HCT116 (cell line): ENCODE data around the gene ATP2A3. TPM values are rescaled to one million over a fixed set of nuclear protein-coding genes. Genes with fewer than 3 reads are reported as not detected.

Source experiments
- ATAC-seq: fragments of 200-7000 bp; cut with Tn5 transposase; 2 replicates; pipeline ENCODE4 v1.9.1; 2020; ENCODE audit warnings: mild to moderate bottlenecking, moderate library complexity
- BruUV-seq: library from RNA; stranded (reverse); fragments of 400-500 nt; replicated peaks from 2 replicates; lab custom pipeline; 2021; lab: Mats Ljungman, UMichigan
- CTCF ChIA-PET: fragments of 300-600 bp; sonication (Branson Sonifier 250); formaldehyde crosslinking; loops from one replicate; lab custom pipeline; 2021; ENCODE audit warnings: antibody characterized with exemption; lab: Charles Lee
- POLR2A ChIA-PET: fragments of 300-600, 350-600 bp; sonication (Branson Sonifier 250); formaldehyde crosslinking; loops from one replicate; lab custom pipeline; 2021; ENCODE audit warnings: antibody characterized with exemption; lab: Charles Lee
- RAD21 ChIA-PET, 2 experiments: fragments of 300-600 bp; sonication (Branson Sonifier 250); formaldehyde crosslinking; loops; one replicate each; lab custom pipeline; 2023; ENCODE audit warnings: low total read pairs in 2 of 2; ENCODE audit not compliant: uncharacterized antibody in 2 of 2, unreplicated experiment in 2 of 2, low non-redundant PET in 1 of 2; lab: Charles Lee
- DNase-seq: peaks from one replicate; pipeline ENCODE4 v3.0.0-alpha.2; 2010; ENCODE audit warnings: low read depth, low spot score
- H2AFZ ChIP-seq: fragments of 200-600 bp; shearing (Covaris generic), sonication (generic); 2 replicates; pipeline ENCODE4 v1.6.1; 2017; ENCODE audit warnings: low read depth, mixed run types, mixed read lengths, antibody characterized with exemption, low read length; ENCODE audit not compliant: poor library complexity, severe bottlenecking
- H3K27ac ChIP-seq: 2 replicates; pipeline ENCODE4 v1.5.1; 2012; ENCODE audit warnings: low read depth, low read length
- H3K27me3 ChIP-seq: fragments of 200-600 bp; sonication (generic); 2 replicates; pipeline ENCODE4 v1.6.1; 2016; ENCODE audit warnings: mixed run types, low read length, mixed read lengths; ENCODE audit not compliant: insufficient read depth
- H3K36me3 ChIP-seq, 2 experiments: fragments of 200-500 bp in 1 of 2; fragments of 200-600 bp in 1 of 2; sonication (Bioruptor generic) in 1 of 2; sonication (generic) in 1 of 2; 2 replicates each; pipeline versions ENCODE4 v1.5.1 to v1.6.1; 2014 to 2016; ENCODE audit warnings: low read length in 2 of 2, inconsistent platforms in 1 of 2, mixed read lengths in 1 of 2, mixed run types in 1 of 2; ENCODE audit not compliant: insufficient read depth in 2 of 2, control insufficient read depth in 1 of 2
- H3K4me1 ChIP-seq, 2 experiments: fragments of 200-600 bp in 1 of 2; sonication (generic) in 1 of 2; 2 replicates each; pipeline versions ENCODE4 v1.5.1 to v1.6.1; 2012 to 2017; ENCODE audit warnings: low read length in 2 of 2, inconsistent platforms in 1 of 2, mild to moderate bottlenecking in 1 of 2, mixed read lengths in 1 of 2, mixed run types in 1 of 2, moderate library complexity in 1 of 2; ENCODE audit not compliant: insufficient read depth in 2 of 2, control insufficient read depth in 1 of 2
- H3K4me2 ChIP-seq: fragments of 200-600 bp; sonication (generic); 2 replicates; pipeline ENCODE4 v1.6.1; 2017; ENCODE audit warnings: mixed run types, low read length, mixed read lengths
- H3K4me3 ChIP-seq, 2 experiments: fragments of 200-600 bp in 1 of 2; sonication (generic) in 1 of 2; replicated peaks in 1 of 2; 2 replicates each; pipeline ENCODE4 v1.5.1; 2011 to 2016; ENCODE audit warnings: low read length in 2 of 2, control low read depth in 1 of 2, low read depth in 1 of 2, mild to moderate bottlenecking in 1 of 2, mixed read lengths in 1 of 2, mixed run types in 1 of 2
- H3K79me2 ChIP-seq: fragments of 200-600 bp; sonication (generic); 2 replicates; pipeline ENCODE4 v1.6.1; 2017; ENCODE audit warnings: mild to moderate bottlenecking, mixed run types, low read length, moderate library complexity, mixed read lengths; ENCODE audit not compliant: insufficient read depth
- H3K9ac ChIP-seq: fragments of 200-600 bp; sonication (generic); 2 replicates; pipeline ENCODE4 v1.6.1; 2016; ENCODE audit warnings: low read length, mixed read lengths
- H3K9me2 ChIP-seq: fragments of 200-600 bp; sonication (generic), shearing (Covaris generic); 2 replicates; pipeline ENCODE4 v1.6.1; 2017; ENCODE audit warnings: mixed run types, mild to moderate bottlenecking, moderate library complexity; ENCODE audit not compliant: insufficient read depth
- H3K9me3 ChIP-seq, 2 experiments: fragments of 200-500 bp in 1 of 2; fragments of 200-600 bp in 1 of 2; sonication (Bioruptor generic) in 1 of 2; sonication (generic) in 1 of 2; 2 replicates each; pipeline ENCODE4 v1.6.1; 2014 to 2017; ENCODE audit warnings: low read length in 2 of 2, mixed read lengths in 2 of 2, inconsistent platforms in 1 of 2, low read depth in 1 of 2, mild to moderate bottlenecking in 1 of 2, mixed run types in 1 of 2, moderate library complexity in 1 of 2; ENCODE audit not compliant: control insufficient read depth in 1 of 2, insufficient read depth in 1 of 2
- H4K20me1 ChIP-seq: fragments of 200-600 bp; sonication (generic), shearing (Covaris generic); 2 replicates; pipeline ENCODE4 v1.6.1; 2017; ENCODE audit warnings: mixed run types, mild to moderate bottlenecking, moderate library complexity; ENCODE audit not compliant: insufficient read depth
- ATF3 ChIP-seq: IDR thresholded peaks from 2 replicates; pipeline ENCODE4 v1.6.1; 2012
- JUND ChIP-seq: IDR thresholded peaks from 2 replicates; pipeline ENCODE4 v1.6.1; 2012
- REST ChIP-seq: IDR thresholded peaks from 2 replicates; pipeline ENCODE4 v1.6.1; 2012; ENCODE audit warnings: low read depth
- SIN3A ChIP-seq: IDR thresholded peaks from 2 replicates; pipeline ENCODE4 v1.6.1; 2012; ENCODE audit warnings: low read depth
- SP1 ChIP-seq: IDR thresholded peaks from 2 replicates; pipeline ENCODE4 v1.6.1; 2012; ENCODE audit warnings: low read depth
- YY1 ChIP-seq: IDR thresholded peaks from 2 replicates; pipeline ENCODE4 v1.6.1; 2011; ENCODE audit warnings: low read length, low read depth, moderate library complexity, mild to moderate bottlenecking; ENCODE audit not compliant: insufficient replicate concordance; ENCODE audit errors: extremely low read depth
- ZFX ChIP-seq: fragments of 450-650 bp; IDR thresholded peaks from 2 replicates; pipeline ENCODE4 v1.6.1; 2017
- intact Hi-C: fragments of 100-400 bp; cut with micrococcal nuclease; formaldehyde crosslinking; loops from 2 replicates; pipeline ENCODE4 v1.10.0; 2022
- total RNA-seq: library from RNA; stranded (reverse); gene quantifications from one replicate; pipeline ENCODE4 v1.2.1, GENCODE V29; 2021; ENCODE audit not compliant: unreplicated experiment
- TF ChIP-seq, protein P1 (sequence below), 3 experiments: fragments of 200-600 bp in 1 of 3; sonication (generic) in 1 of 3; IDR thresholded peaks in 2 of 3; conservative IDR thresholded peaks in 1 of 3; 2 replicates each; pipeline ENCODE4 v1.5.1; 2012 to 2017; ENCODE audit warnings: low read depth in 2 of 3, low read length in 2 of 3, antibody characterized with exemption in 1 of 3, borderline replicate concordance in 1 of 3, control low read depth in 1 of 3, mild to moderate bottlenecking in 1 of 3, mixed read lengths in 1 of 3, mixed run types in 1 of 3, moderate library complexity in 1 of 3; ENCODE audit not compliant: insufficient read depth in 1 of 3
- TF ChIP-seq, protein P2 (sequence below): IDR thresholded peaks from 2 replicates; pipeline ENCODE4 v1.6.1; 2012
- TF ChIP-seq, protein P3 (sequence below): IDR thresholded peaks from 2 replicates; pipeline ENCODE4 v1.6.1; 2011; ENCODE audit warnings: mild to moderate bottlenecking, low read length, moderate library complexity; ENCODE audit not compliant: insufficient replicate concordance; ENCODE audit errors: extremely low read depth

Gene ATP2A3
- total RNA-seq, 1 experiment from 2014 or later = 23.1 TPM

- ChIA-PET RAD21 (no interaction called here), POLR2A (no interaction called here), CTCF (interaction anchor here (0.8 kb wide), 1 partner anchor 13 kb away, joined by 4 read pairs; no protein-coding TSS in a partner anchor)
- no peak overlapping the region for H3K4me2 ChIP-seq
- no peak overlapping the region for H3K4me3 ChIP-seq
- no peaks in the 10 kb centered on the region for H3K27me3 ChIP-seq
- no peaks in the 10 kb centered on the region for H3K9me2 ChIP-seq
- ATAC-seq = no peak
- no peak for DNase-seq
- no peaks in the 10 kb centered on the region for H3K79me2 ChIP-seq
- BruUV-seq = no TSS peak
- no peak overlapping the region for H3K9ac ChIP-seq
- TF ChIP-seq, protein P1, sequence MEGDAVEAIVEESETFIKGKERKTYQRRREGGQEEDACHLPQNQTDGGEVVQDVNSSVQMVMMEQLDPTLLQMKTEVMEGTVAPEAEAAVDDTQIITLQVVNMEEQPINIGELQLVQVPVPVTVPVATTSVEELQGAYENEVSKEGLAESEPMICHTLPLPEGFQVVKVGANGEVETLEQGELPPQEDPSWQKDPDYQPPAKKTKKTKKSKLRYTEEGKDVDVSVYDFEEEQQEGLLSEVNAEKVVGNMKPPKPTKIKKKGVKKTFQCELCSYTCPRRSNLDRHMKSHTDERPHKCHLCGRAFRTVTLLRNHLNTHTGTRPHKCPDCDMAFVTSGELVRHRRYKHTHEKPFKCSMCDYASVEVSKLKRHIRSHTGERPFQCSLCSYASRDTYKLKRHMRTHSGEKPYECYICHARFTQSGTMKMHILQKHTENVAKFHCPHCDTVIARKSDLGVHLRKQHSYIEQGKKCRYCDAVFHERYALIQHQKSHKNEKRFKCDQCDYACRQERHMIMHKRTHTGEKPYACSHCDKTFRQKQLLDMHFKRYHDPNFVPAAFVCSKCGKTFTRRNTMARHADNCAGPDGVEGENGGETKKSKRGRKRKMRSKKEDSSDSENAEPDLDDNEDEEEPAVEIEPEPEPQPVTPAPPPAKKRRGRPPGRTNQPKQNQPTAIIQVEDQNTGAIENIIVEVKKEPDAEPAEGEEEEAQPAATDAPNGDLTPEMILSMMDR (IDR thresholded peaks at IDR 0.05 in 2 of 3, conservative IDR thresholded peaks at IDR 0.05 in 1 of 3; ENCODE audit: borderline replicate concordance in 1 of 3, insufficient read depth in 1 of 3, low read depth in 2 of 3, low read length in 2 of 3) = peak in 1 of 3 experiments; percentile 16; a peak in 1 of 6 replicates
- TF ChIP-seq SIN3A = no peak
- no peaks in the 10 kb centered on the region for H3K9me3 ChIP-seq
- H3K36me3 ChIP-seq = peaks cover 1 to 5% of the 10 kb centered on the region in 2 experiments; a peak in 3 of 4 replicates
- no peak overlapping the region for H3K27ac ChIP-seq
- intact Hi-C loops = no loop called here
- H2AFZ ChIP-seq = no peak overlapping the region
- no peaks in the 10 kb centered on the region for H4K20me1 ChIP-seq
- peaks cover 0 to 5% of the 10 kb centered on the region in 2 experiments; a peak in 1 of 4 replicates for H3K4me1 ChIP-seq
These were observed 43.8 kb upstream of the ATP2A3 start for GRCh38 chr17:4008082-4008435.

GRCh38 chr17:4007346-4008081 lies 43.3 kb upstream of the ATP2A3 start:
- intact Hi-C loops = no loop called here
- Histone ChIP-seq H3K4me2 (no peak overlapping the region), H3K9me2 (no peaks in the 10 kb centered on the region), H3K9ac (no peak overlapping the region), H3K4me3 (no peak overlapping the region), H4K20me1 (no peaks in the 10 kb centered on the region), H3K9me3 (no peaks in the 10 kb centered on the region), H2AFZ (no peak overlapping the region), H3K79me2 (no peaks in the 10 kb centered on the region), H3K4me1 (peaks cover 0 to 7% of the 10 kb centered on the region in 2 experiments; a peak in 1 of 4 replicates), H3K36me3 (peaks cover 0 to 2% of the 10 kb centered on the region in 2 experiments; a peak in 1 of 4 replicates), H3K27me3 (no peaks in the 10 kb centered on the region), H3K27ac (no peak overlapping the region)
- no peak for DNase-seq
- no peak for ATAC-seq
- BruUV-seq = no TSS peak
- ChIA-PET RAD21 (no interaction called here), CTCF (no interaction called here), POLR2A (no interaction called here)
- TF ChIP-seq SP1 (no peak), ZFX (no peak), REST (no peak), ATF3 (no peak), JUND (no peak), YY1 (no peak)
- TF ChIP-seq, protein P2, sequence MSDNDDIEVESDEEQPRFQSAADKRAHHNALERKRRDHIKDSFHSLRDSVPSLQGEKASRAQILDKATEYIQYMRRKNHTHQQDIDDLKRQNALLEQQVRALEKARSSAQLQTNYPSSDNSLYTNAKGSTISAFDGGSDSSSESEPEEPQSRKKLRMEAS = no peak
- TF ChIP-seq, protein P3, sequence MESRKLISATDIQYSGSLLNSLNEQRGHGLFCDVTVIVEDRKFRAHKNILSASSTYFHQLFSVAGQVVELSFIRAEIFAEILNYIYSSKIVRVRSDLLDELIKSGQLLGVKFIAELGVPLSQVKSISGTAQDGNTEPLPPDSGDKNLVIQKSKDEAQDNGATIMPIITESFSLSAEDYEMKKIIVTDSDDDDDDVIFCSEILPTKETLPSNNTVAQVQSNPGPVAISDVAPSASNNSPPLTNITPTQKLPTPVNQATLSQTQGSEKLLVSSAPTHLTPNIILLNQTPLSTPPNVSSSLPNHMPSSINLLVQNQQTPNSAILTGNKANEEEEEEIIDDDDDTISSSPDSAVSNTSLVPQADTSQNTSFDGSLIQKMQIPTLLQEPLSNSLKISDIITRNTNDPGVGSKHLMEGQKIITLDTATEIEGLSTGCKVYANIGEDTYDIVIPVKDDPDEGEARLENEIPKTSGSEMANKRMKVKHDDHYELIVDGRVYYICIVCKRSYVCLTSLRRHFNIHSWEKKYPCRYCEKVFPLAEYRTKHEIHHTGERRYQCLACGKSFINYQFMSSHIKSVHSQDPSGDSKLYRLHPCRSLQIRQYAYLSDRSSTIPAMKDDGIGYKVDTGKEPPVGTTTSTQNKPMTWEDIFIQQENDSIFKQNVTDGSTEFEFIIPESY = no peak
